Mesendoderm (in vitro differentiated cells): ENCODE data around the gene KLHL8.

Experiments
- DNase-seq: peaks from one replicate; pipeline ENCODE4 v3.0.0; 2013
- H2AK5ac ChIP-seq: 2 replicates; pipeline ENCODE4 v1.6.1; 2013; ENCODE audit warnings: low read length, inconsistent platforms
- H2BK120ac ChIP-seq: 2 replicates; pipeline ENCODE4 v1.6.1; 2013; ENCODE audit warnings: low read depth, mild to moderate bottlenecking, low read length, moderate library complexity, mixed read lengths
- H2BK15ac ChIP-seq: replicated peaks from 2 replicates; pipeline ENCODE4 v1.6.1; 2013; ENCODE audit warnings: low read depth, mild to moderate bottlenecking, moderate library complexity
- H2BK5ac ChIP-seq: 2 replicates; pipeline ENCODE4 v1.6.1; 2013; ENCODE audit warnings: low read length, inconsistent platforms
- H3K18ac ChIP-seq: 2 replicates; pipeline ENCODE4 v1.6.1; 2013; ENCODE audit warnings: mild to moderate bottlenecking, low read length, mixed read lengths
- H3K23ac ChIP-seq: one replicate; pipeline ENCODE4 v1.6.1; 2013; ENCODE audit warnings: low read length
- H3K27ac ChIP-seq: 2 replicates; pipeline ENCODE4 v1.5.1; 2013; ENCODE audit warnings: low read depth, mild to moderate bottlenecking, inconsistent platforms, low read length, moderate library complexity
- H3K27me3 ChIP-seq: 2 replicates; pipeline ENCODE4 v1.6.1; 2013; ENCODE audit warnings: low read length, control low read depth, mild to moderate bottlenecking, inconsistent platforms; ENCODE audit not compliant: insufficient read depth, poor library complexity
- H3K36me3 ChIP-seq: 2 replicates; pipeline ENCODE4 v1.6.1; 2013; ENCODE audit warnings: low read length, inconsistent platforms; ENCODE audit not compliant: control insufficient read depth, insufficient read depth
- H3K4ac ChIP-seq: one replicate; pipeline ENCODE4 v1.6.1; 2013; ENCODE audit warnings: low read depth, mild to moderate bottlenecking, low read length, moderate library complexity
- H3K4me1 ChIP-seq: 2 replicates; pipeline ENCODE4 v1.6.1; 2013; ENCODE audit warnings: low read depth, low read length, inconsistent platforms; ENCODE audit not compliant: control insufficient read depth
- H3K4me2 ChIP-seq: 2 replicates; pipeline ENCODE4 v1.6.1; 2013; ENCODE audit warnings: low read length
- H3K4me3 ChIP-seq: 2 replicates; pipeline ENCODE4 v1.5.1; 2013; ENCODE audit warnings: mild to moderate bottlenecking, low read length
- H3K56ac ChIP-seq: one replicate; pipeline ENCODE4 v1.6.1; 2013; ENCODE audit warnings: low read length
- H3K79me1 ChIP-seq: 2 replicates; pipeline ENCODE4 v1.6.1; 2013; ENCODE audit warnings: low read length, inconsistent platforms
- H3K79me2 ChIP-seq: 2 replicates; pipeline ENCODE4 v1.6.1; 2013; ENCODE audit warnings: mild to moderate bottlenecking, low read length; ENCODE audit not compliant: control insufficient read depth, insufficient read depth
- H3K9ac ChIP-seq: 2 replicates; pipeline ENCODE4 v1.6.1; 2013; ENCODE audit warnings: low read length, inconsistent platforms
- H4K5ac ChIP-seq: one replicate; pipeline ENCODE4 v1.6.1; 2013; ENCODE audit warnings: low read length
- H4K8ac ChIP-seq: one replicate; pipeline ENCODE4 v1.6.1; 2013; ENCODE audit warnings: low read depth, mild to moderate bottlenecking, control low read depth, low read length, moderate library complexity
- WGBS: extraction: QIAGEN DNeasy Blood & Tissue Kit; methylation state at CpG from one replicate; pipeline ENCODE4 v1.1.7; 2013; ENCODE audit warnings: low lambda C conversion rate, missing lambda C conversion rate; ENCODE audit not compliant: insufficient coverage; ENCODE audit errors: extremely low coverage; 5-methylcytosine and 5-hydroxymethylcytosine counted together

The KLHL8 gene

DNA sequence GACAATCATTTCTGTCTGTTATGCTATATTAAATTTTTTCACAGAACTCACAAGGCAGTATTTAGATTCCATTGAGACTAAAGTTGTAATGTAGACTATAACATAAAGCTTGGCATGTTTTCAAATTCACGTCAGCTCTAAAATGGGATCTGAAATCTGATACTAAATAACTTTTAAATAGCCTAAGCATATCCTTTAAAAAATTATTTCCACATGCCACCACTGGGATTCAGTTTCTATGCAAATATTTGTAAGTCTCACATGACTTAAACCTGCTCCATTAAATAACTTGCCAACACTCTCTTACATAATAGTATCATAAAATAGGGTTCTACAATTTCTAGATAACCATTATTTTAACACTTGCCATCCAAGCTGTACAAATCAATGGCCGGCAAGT is 32.4 kb downstream of the KLHL8 start:
- Histone ChIP-seq H3K27ac (no peak overlapping the region), H4K8ac (no peak overlapping the region), H3K9ac (no peak overlapping the region), H3K79me2 (no peaks in the 10 kb centered on the region), H3K18ac (no peak overlapping the region), H3K4ac (no peak overlapping the region), H2AK5ac (no peak overlapping the region), H4K5ac (no peak overlapping the region), H3K23ac (no peak overlapping the region), H2BK120ac (no peak overlapping the region), H2BK15ac (no peak overlapping the region), H3K4me2 (no peak overlapping the region), H3K79me1 (no peaks in the 10 kb centered on the region), H3K4me3 (no peak overlapping the region), H3K36me3 (no peaks in the 10 kb centered on the region), H3K4me1 (no peaks in the 10 kb centered on the region), H3K56ac (no peak overlapping the region), H3K27me3 (no peaks in the 10 kb centered on the region), H2BK5ac (no peak overlapping the region)
- no peak for DNase-seq
- WGBS, result no CpG with 5 or more reads among the region's 2 CpGs

- H3K79me1 ChIP-seq, result no peaks in the 10 kb centered on the region
- H4K8ac ChIP-seq, result no peak overlapping the region
- H3K79me2 ChIP-seq, result no peaks in the 10 kb centered on the region
- H3K27ac ChIP-seq, result no peak overlapping the region
- H3K4me2 ChIP-seq, result no peak overlapping the region
- H4K5ac ChIP-seq, result no peak overlapping the region
- no peak overlapping the region for H2BK15ac ChIP-seq
- H2AK5ac ChIP-seq, result no peak overlapping the region
- H3K36me3 ChIP-seq, result no peaks in the 10 kb centered on the region
- no CpG with 5 or more reads among the region's 5 CpGs for WGBS
- H3K18ac ChIP-seq, result no peak overlapping the region
- no peak overlapping the region for H2BK120ac ChIP-seq
- no peaks in the 10 kb centered on the region for H3K4me1 ChIP-seq
- DNase-seq, result no peak
- H3K4ac ChIP-seq, result no peak overlapping the region
- H3K4me3 ChIP-seq, result no peak overlapping the region
- no peaks in the 10 kb centered on the region for H3K27me3 ChIP-seq
- no peak overlapping the region for H2BK5ac ChIP-seq
- H3K56ac ChIP-seq, result no peak overlapping the region
- no peak overlapping the region for H3K9ac ChIP-seq
- no peak overlapping the region for H3K23ac ChIP-seq
Measured at GRCh38 chr4:87185146-87185870, 35.1 kb downstream of the KLHL8 start.

DNA sequence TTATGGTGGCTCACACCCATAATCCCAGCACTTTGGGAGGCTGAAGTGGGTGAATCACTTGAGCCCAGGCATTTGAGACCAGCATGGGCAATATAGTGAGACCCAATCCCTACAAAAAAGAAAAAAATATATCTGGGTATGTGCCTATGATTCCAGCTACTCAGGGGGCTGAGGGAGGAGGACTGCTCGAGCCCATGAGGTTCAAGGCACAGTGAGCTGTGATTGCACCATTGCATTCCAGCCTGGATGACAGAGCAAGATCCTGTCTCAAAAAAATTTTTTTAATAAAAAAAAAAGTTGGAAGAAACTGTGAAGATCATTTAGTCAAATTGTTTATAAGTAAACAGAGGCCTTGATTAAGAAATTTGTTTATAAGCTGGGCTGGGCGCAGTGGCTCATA is 39.7 kb downstream of the KLHL8 start:
- Histone ChIP-seq H2BK5ac (no peak overlapping the region), H3K27ac (no peak overlapping the region), H3K79me2 (no peaks in the 10 kb centered on the region), H3K4me3 (no peak overlapping the region), H4K5ac (no peak overlapping the region), H3K79me1 (no peaks in the 10 kb centered on the region), H3K9ac (no peak overlapping the region), H3K4me2 (no peak overlapping the region), H3K23ac (no peak overlapping the region), H2BK120ac (no peak overlapping the region), H3K18ac (no peak overlapping the region), H2BK15ac (no peak overlapping the region), H2AK5ac (no peak overlapping the region), H3K56ac (no peak overlapping the region), H4K8ac (no peak overlapping the region), H3K4ac (no peak overlapping the region), H3K36me3 (no peaks in the 10 kb centered on the region), H3K27me3 (no peaks in the 10 kb centered on the region), H3K4me1 (no peaks in the 10 kb centered on the region)
- no CpG with 5 or more reads among the region's 2 CpGs for WGBS
- no peak for DNase-seq

GRCh38 chr4:87179751-87180150 is 40.7 kb downstream of the KLHL8 start:
- no peak overlapping the region for H3K4me3 ChIP-seq
- no CpG with 5 or more reads among the region's 1 CpG for WGBS
- no peaks in the 10 kb centered on the region for H3K79me1 ChIP-seq

GRCh38 chr4:87174672-87175071 is 45.7 kb downstream of the KLHL8 start:
- Histone ChIP-seq H3K23ac (no peak overlapping the region), H2AK5ac (no peak overlapping the region), H3K79me1 (no peaks in the 10 kb centered on the region), H3K4me1 (no peaks in the 10 kb centered on the region), H3K18ac (no peak overlapping the region), H3K4me3 (no peak overlapping the region), H3K9ac (no peak overlapping the region), H2BK5ac (no peak overlapping the region), H3K36me3 (no peaks in the 10 kb centered on the region), H3K4ac (no peak overlapping the region), H3K27me3 (no peaks in the 10 kb centered on the region), H2BK15ac (no peak overlapping the region), H3K56ac (no peak overlapping the region), H4K8ac (no peak overlapping the region), H3K79me2 (no peaks in the 10 kb centered on the region), H4K5ac (no peak overlapping the region), H2BK120ac (no peak overlapping the region), H3K4me2 (no peak overlapping the region), H3K27ac (no peak overlapping the region)
- no peak for DNase-seq
- WGBS, result 100% methylated on average over 1 of the region's 2 CpGs

More at GRCh38 chr4:87179751-87180150, 40.7 kb downstream of the KLHL8 start:
- Histone ChIP-seq H3K9ac (no peak overlapping the region), H3K36me3 (no peaks in the 10 kb centered on the region), H2BK15ac (no peak overlapping the region), H3K79me2 (no peaks in the 10 kb centered on the region), H2BK120ac (no peak overlapping the region), H3K4me1 (no peaks in the 10 kb centered on the region), H4K5ac (no peak overlapping the region), H3K27me3 (no peaks in the 10 kb centered on the region), H3K4me2 (no peak overlapping the region), H2BK5ac (no peak overlapping the region), H3K56ac (no peak overlapping the region), H3K23ac (no peak overlapping the region), H4K8ac (no peak overlapping the region), H3K27ac (no peak overlapping the region), H2AK5ac (no peak overlapping the region), H3K4ac (no peak overlapping the region), H3K18ac (no peak overlapping the region)
- no peak for DNase-seq

DNA sequence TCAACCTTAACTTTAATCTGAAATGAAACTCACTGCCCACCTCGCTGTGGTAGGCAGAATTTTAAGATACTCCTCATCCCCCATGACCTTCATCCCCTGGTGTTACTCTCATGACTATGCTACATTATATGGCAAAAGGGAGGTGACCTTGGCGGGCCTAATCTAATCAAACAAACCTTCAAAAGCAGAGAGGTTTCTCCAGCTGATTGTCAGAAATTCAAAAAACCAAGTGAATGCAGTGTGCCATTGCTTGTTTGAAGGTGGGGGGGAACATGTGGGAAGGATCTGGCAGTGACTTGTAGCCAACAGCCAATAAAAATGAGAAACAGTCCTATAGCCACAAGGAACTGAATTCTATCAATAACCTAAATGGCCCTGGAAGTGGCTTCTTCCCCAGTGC is 48.5 kb downstream of the KLHL8 start:
- no peaks in the 10 kb centered on the region for H3K36me3 ChIP-seq
- H3K18ac ChIP-seq, result no peak overlapping the region
- WGBS, result no CpG with 5 or more reads among the region's 2 CpGs

More for the DNA sequence above, 48.5 kb downstream of the KLHL8 start:
- no peaks in the 10 kb centered on the region for H3K27me3 ChIP-seq
- H4K5ac ChIP-seq, result no peak overlapping the region
- H2AK5ac ChIP-seq, result no peak overlapping the region
- no peak overlapping the region for H3K4ac ChIP-seq
- no peak for DNase-seq
- no peaks in the 10 kb centered on the region for H3K79me2 ChIP-seq
- no peaks in the 10 kb centered on the region for H3K4me1 ChIP-seq
- no peak overlapping the region for H3K27ac ChIP-seq
- no peaks in the 10 kb centered on the region for H3K79me1 ChIP-seq
- H3K56ac ChIP-seq, result no peak overlapping the region
- H2BK120ac ChIP-seq, result no peak overlapping the region
- H3K23ac ChIP-seq, result no peak overlapping the region
- H3K9ac ChIP-seq, result no peak overlapping the region
- H2BK15ac ChIP-seq, result no peak overlapping the region
- no peak overlapping the region for H2BK5ac ChIP-seq
- no peak overlapping the region for H4K8ac ChIP-seq
- H3K4me3 ChIP-seq, result no peak overlapping the region
- no peak overlapping the region for H3K4me2 ChIP-seq
